Hepatocyte (in vitro differentiated cells): Measurements from ENCODE around the gene CEP170B.

Source experiments
- CTCF ChIP-seq: fragments of 200-600 bp; sonication (generic); IDR thresholded peaks from 2 replicates; pipeline ENCODE4 v1.5.1; 2016; ENCODE audit warnings: antibody characterized with exemption, mild to moderate bottlenecking; ENCODE audit not compliant: poor library complexity
- EZH2 ChIP-seq: fragments of 200-600 bp; sonication (generic); IDR thresholded peaks from 2 replicates; pipeline ENCODE4 v1.6.1; 2016; ENCODE audit warnings: antibody characterized with exemption, mild to moderate bottlenecking, borderline replicate concordance
- EZH2phosphoT487 ChIP-seq: fragments of 200-600 bp; sonication (generic); IDR thresholded peaks from one replicate; pipeline ENCODE4 v1.6.1; 2018; ENCODE audit warnings: antibody characterized with exemption, mild to moderate bottlenecking, low read depth, moderate library complexity; ENCODE audit not compliant: unreplicated experiment, severe bottlenecking

- no peak for TF ChIP-seq CTCF
- TF ChIP-seq EZH2 = no peak
- no peak for TF ChIP-seq EZH2phosphoT487
Observed at GRCh38 chr14:104830781-104831180, 34.3 kb upstream of the CEP170B start.
